Activated gamma-delta T cell (primary cell): Measurements from ENCODE around the gene C5.
"Not testable (repeated sequence)": the region's sequence is repeated elsewhere in the genome, so short reads cannot be mapped to it uniquely, and the experiment has no call there.

Experiments
- DNase-seq: peaks from one replicate; lab custom pipeline; 2025; lab: John Stamatoyannopoulos, UW

C5 gene

GRCh38 chr9:121048618-121049017, 1.5 kb downstream of the C5 start:
- no peak for DNase-seq

DNA sequence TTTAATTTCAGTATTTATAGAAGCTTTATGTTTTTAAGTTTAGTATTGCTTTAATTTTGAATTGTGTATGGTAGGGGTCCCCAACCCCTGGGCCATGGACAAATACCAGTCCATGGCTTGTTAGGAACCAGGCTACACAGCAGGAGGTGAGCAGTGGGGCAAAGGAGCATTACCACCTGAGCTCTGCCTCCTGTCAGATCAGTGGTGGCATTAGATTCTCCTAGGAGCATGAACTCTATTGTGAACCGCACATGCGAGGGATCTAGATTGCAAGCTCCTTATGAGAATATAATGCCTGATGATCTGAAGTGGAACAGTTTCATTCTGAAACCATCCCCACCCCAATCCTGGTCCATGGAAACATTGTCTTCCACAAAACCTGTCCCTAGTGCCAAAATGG, 1.9 kb downstream of the C5 start:
- no peak for DNase-seq

- no peak for DNase-seq
These were observed 11.3 kb downstream of the C5 start for GRCh38 chr9:121038804-121039203.

- no peak for DNase-seq
These were observed 11.7 kb downstream of the C5 start for GRCh38 chr9:121038362-121038761.

DNA sequence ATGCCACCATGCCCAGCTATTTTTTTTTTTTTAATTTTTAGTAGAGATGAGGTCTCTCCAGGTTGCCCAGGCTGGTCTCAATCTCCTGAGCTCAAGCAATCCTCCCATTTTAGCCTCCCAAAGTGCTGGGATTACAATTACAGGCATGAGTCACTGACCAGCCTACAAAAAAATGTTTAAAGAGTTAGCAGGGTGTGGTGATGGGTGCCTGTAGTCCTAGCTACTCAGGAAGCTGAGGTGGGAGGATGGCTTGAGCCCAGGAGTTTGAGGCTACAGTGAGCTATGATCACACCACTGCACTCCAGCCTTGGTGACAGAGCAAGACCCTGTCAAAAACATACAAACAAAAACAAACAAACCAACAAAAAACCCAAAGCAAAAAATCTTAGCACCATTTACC, 14.4 kb downstream of the C5 start:
- not testable (repeated sequence) for DNase-seq

DNA sequence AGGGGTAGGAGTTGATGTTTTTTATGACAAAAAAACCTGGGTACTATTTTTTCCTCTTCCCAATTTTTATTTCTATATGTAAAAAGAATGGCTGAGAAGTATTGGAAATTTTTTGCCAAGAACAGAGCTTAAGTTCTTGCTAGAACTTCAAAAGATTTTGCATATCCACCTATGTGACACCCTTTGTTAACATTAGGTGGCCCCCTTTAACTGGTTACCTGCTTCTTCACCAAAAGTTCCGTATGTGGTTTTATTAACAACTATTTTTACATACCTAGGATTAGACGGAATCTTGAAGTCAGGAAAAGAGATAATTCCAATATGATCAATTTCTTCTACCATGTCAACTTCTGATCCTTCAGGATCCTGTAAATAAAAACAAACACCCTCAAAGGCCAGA, 15.5 kb downstream of the C5 start:
- DNase-seq, result no peak

- DNase-seq, result no peak
These were observed 20.6 kb downstream of the C5 start for GRCh38 chr9:121029469-121029868.

DNA sequence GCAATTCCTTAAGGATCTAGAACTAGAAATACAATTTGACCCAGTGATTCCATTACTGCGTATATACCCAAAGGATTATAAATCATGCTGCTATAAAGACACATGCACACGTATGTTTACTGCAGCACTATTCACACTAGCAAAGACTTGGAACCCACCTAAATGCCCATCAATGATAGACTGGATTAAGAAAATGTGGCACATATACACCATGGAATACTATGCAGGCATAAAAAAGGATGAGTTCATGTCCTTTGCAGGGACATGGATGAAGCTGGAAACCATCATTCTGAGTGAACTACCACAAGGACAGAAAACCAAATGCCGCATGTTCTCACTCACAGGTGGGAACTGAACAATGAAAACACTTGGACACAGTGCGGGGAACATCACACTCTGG, 21.8 kb downstream of the C5 start:
- not testable (repeated sequence) for DNase-seq

DNA sequence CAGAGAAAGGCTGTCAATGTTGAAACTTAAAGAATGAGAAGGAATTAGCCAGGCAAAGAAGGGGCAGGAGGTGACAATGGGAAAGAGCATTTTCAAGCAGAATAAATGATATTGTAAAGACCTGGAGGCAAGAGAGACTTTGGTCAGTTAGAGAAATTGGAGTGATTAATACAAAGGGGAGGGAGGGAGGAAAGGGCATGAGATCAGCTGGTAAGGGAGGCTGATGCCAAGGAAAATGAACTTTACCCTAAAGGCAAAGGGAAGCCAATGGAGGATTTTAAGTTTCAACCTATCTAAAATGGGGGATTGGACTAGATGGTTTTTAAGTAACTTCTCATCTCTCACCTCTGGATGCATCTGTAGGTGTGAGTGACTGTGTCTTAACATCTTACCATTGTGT, 23.3 kb downstream of the C5 start:
- no peak for DNase-seq

GRCh38 chr9:121026260-121026691, 23.8 kb downstream of the C5 start:
- no peak for DNase-seq

- DNase-seq, result no peak
These were observed 25.8 kb downstream of the C5 start for GRCh38 chr9:121024237-121024636.

GRCh38 chr9:121023064-121023463, 27.0 kb downstream of the C5 start:
- no peak for DNase-seq

- DNase-seq, result no peak
These were observed 28.8 kb downstream of the C5 start for GRCh38 chr9:121021301-121021700.

DNA sequence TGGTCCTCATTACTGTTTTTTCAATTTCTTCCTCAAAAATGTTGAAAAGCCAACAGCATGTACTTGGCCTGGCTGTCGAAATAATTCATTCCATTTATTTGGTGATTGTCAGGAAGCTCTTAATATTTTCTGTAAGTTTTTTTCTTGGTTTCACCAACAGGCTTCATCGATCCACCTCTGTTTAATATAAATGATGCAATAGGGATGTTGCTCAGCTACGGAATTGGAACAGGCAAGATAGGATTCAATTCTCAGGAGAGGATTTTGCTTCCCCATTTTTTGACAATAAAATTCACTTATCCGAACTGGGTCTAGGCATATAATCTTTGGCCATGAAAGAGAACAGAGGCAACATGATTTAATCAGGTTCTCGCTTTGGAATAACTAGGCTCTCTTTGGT, 30.8 kb downstream of the C5 start:
- DNase-seq, result no peak

DNA sequence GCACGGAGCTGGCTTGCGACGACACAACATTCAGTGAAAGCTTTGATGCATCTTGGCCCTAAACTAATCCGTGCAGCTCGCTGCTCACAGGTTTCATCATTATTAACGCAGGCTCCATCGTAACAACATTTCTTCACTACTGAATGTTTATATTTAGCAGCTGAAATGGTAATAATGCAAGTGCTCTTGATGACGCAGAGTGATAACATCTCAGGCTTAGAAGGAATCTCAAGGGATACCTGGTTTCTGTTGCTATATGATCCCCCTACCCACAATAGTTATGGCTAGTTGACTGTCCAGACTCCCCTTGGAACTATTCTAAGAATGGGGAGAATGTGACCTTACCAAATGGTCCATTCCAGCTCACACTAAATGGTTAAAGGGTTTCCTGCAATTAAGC, 36.2 kb downstream of the C5 start:
- DNase-seq, result no peak

DNA sequence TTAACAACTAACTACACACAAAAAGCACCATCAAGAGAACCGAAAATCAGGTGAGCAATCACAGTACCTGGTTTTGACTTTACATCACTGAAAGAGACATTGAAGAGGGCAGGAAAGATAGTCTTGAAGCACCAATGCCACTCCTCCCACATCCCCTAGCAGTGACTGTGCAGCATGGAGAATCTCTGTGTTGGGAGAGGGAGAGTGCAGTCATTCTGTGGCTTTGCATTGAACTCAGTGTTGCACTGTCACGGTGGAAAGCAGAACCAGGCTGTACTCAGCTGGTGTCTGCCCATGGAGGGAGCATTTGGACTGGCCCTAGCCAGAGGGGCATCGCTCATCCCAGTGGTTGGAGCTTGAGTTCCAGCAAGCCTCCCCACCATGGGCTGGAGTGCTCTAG, 40.4 kb downstream of the C5 start:
- no peak for DNase-seq

- DNase-seq, result no peak
These were observed 50.8 kb downstream of the C5 start for GRCh38 chr9:120999317-120999716.

DNA sequence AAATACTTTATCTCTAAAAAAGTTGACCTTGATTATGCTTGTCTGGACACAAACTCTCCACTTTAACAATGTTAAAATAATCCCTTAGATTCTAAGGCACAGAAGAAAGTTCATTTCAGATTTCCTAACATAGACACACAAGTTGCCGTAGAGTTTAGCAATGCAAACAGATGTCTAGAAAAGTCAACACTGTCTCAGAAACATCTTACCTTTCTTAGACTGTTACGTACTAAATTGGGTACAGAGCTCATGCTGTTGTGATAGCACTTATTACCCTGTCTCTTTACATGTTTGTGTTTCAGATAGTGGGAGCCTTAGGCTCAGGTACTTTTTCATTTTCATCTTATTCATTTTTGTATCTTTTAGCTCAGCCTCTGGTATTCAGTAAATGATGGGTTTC, 52.0 kb downstream of the C5 start:
- DNase-seq, result no peak

DNA sequence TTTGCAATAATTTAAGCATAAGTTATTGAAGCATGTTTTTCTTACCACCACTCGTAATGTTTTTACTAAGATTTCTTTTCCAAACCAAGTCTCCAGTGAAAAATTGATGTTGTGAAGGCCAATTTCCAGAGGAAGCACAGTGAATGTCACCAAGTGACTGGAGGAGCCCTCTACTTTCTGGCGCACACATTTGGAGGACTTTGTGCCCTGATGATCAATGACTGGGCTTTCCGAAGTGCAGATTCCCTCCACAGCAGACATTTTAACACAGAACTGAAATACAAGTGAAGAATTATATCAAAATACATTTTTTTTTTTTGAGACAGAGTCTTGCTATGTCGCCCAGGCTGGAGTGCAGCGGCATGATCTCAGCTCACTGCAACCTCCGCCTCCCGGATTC, 52.6 kb downstream of the C5 start:
- DNase-seq, result no peak

- no peak for DNase-seq
These were observed 53.7 kb downstream of the C5 start for GRCh38 chr9:120996409-120996808.

- DNase-seq, result no peak
These were observed 61.0 kb downstream of the C5 start for GRCh38 chr9:120989065-120989464.

DNA sequence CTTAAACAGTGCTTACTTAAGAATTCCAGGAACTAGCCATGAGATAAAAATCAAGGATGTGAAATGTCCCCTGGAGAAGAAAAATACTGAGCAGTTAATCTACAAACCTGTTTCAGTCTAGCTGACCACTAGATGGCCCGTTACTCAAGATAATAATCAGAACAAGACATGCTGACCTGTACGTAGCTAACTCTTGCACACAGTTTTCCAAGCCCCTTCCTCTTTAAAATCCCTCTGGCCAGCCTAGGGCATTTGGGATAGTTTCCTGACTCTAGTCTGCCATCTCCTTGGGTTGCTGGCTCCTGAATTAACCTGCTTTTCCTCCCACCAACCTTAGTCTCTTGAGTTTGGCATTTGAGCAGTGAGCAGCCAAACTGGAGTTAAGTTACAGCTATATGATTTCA, 64.3 kb downstream of the C5 start:
- no peak for DNase-seq

- no peak for DNase-seq
These were observed 66.7 kb downstream of the C5 start for GRCh38 chr9:120983259-120983837.

DNA sequence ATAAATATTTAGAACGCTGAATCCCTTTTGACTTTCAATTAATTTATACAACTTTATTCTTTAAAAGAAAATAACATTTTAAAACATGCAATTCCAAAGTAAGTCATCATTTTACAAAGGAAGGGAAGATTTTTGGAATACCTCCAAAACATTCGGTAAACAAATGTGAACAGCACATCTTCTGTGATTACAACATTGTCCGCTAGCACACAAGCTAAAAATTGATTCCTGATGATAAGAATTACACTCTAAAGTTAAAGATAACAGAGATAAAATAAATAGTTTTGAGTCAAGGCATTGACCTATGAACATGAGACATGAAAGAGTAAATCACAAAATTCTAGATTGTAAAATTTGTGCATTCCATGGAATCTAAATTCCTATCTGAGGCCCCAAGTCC, 67.2 kb downstream of the C5 start:
- no peak for DNase-seq

DNA sequence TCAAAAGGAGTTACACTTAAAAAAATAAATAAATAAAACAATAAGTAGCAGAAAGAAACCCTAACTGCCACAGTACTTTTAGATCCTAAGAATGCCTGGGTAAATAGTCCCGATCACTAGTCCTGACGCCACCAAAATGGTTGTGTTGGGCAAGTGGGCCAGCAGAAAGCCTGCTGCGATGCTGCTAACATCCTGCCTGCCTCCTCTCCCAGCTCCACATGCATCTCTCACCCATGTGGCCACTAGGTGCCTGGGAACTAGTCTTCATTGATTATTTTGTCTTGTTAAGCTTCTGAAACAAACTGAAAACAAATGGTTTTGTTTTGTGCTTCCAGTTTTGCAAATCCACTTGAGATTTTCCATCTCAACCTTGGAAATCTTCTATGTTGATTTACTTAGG, 69.1 kb downstream of the C5 start:
- DNase-seq, result no peak
